ENCODE data around the gene TOM1L2. TPM values are rescaled to one million over a fixed set of nuclear protein-coding genes. Genes with fewer than 3 reads are reported as not detected.

The TOM1L2 gene
- total RNA-seq (2014; rRNA removed; shearing (Covaris generic)): 5.9 and 8.8 TPM in 2 replicates

- peak; percentile 98 for DNase-seq (ENCODE audit: low spot score)
Observed at GRCh38 chr17:17972126-17972951, at the start of gene TOM1L2, which contains the start of gene DRC3. TOM1L2 (minus strand) TSS chr17:17972400; CDS start chr17:17972313, 87 bp downstream. DRC3 (plus strand) TSS chr17:17972862; CDS start chr17:17977599, 4,737 bp downstream.

GRCh38 chr17:18021372-18021771 lies 49.2 kb upstream of the TOM1L2 start:
- DNase-seq (ENCODE audit: low spot score): no peak

- DNase-seq (ENCODE audit: low spot score): no peak
Observed at GRCh38 chr17:18020971-18021370, 48.8 kb upstream of the TOM1L2 start.

GRCh38 chr17:18019838-18020154 lies 47.6 kb upstream of the TOM1L2 start:
- DNase-seq (ENCODE audit: low spot score): no peak

GRCh38 chr17:18018411-18018921 lies 46.3 kb upstream of the TOM1L2 start:
- DNase-seq (ENCODE audit: low spot score): no peak

- DNase-seq (ENCODE audit: low spot score): no peak
Observed at GRCh38 chr17:18017958-18018357, 45.8 kb upstream of the TOM1L2 start.

GRCh38 chr17:18016426-18016825 lies 44.2 kb upstream of the TOM1L2 start:
- DNase-seq (ENCODE audit: low spot score): no peak

GRCh38 chr17:18015593-18015992 lies 43.4 kb upstream of the TOM1L2 start:
- no peak for DNase-seq (ENCODE audit: low spot score)

- DNase-seq (ENCODE audit: low spot score): no peak
Observed at GRCh38 chr17:18014006-18014405, 41.8 kb upstream of the TOM1L2 start.

- DNase-seq (ENCODE audit: low spot score): no peak
Observed at GRCh38 chr17:18011286-18011685, 39.1 kb upstream of the TOM1L2 start.

- DNase-seq (ENCODE audit: low spot score): no peak
Observed at GRCh38 chr17:18009609-18010420, 37.6 kb upstream of the TOM1L2 start.

- DNase-seq (ENCODE audit: low spot score): no peak
Observed at GRCh38 chr17:18008496-18009268, 36.5 kb upstream of the TOM1L2 start.

GRCh38 chr17:18006495-18007239 lies 34.5 kb upstream of the TOM1L2 start:
- DNase-seq (ENCODE audit: low spot score): peak; percentile 25

- DNase-seq (ENCODE audit: low spot score): no peak
Observed at GRCh38 chr17:18005496-18005895, 33.3 kb upstream of the TOM1L2 start.

GRCh38 chr17:18004884-18005305 lies 32.7 kb upstream of the TOM1L2 start:
- DNase-seq (ENCODE audit: low spot score): peak; percentile 16

GRCh38 chr17:18004345-18004744 lies 32.1 kb upstream of the TOM1L2 start:
- DNase-seq (ENCODE audit: low spot score): no peak

- no peak for DNase-seq (ENCODE audit: low spot score)
Observed at GRCh38 chr17:18002171-18002570, 30.0 kb upstream of the TOM1L2 start.

GRCh38 chr17:18000030-18000408 lies 27.8 kb upstream of the TOM1L2 start:
- DNase-seq (ENCODE audit: low spot score): no peak

- no peak for DNase-seq (ENCODE audit: low spot score)
Observed at GRCh38 chr17:17999364-18000029, 27.3 kb upstream of the TOM1L2 start.

GRCh38 chr17:17998934-17999333 lies 26.7 kb upstream of the TOM1L2 start:
- no peak for DNase-seq (ENCODE audit: low spot score)
